GM18526 (cell line): ENCODE measurements around the gene ZNF322.

ENCODE experiments used
- POLR2A ChIP-seq: IDR thresholded peaks from 3 replicates; pipeline ENCODE4 v1.6.1; 2011; ENCODE audit not compliant: insufficient read length; ENCODE audit errors: extremely low read depth

The ZNF322 gene

GRCh38 chr6:26659042-26659999 is at the start of gene ZNF322:
TSS of gene ZNF322 (minus strand) at chr6:26659746. CDS start at chr6:26638553, 21,193 bp downstream.
- peak; percentile 53 for TF ChIP-seq POLR2A

- no peak for TF ChIP-seq POLR2A
These were observed 435 bp upstream of the ZNF322 start for GRCh38 chr6:26660000-26660361.

DNA sequence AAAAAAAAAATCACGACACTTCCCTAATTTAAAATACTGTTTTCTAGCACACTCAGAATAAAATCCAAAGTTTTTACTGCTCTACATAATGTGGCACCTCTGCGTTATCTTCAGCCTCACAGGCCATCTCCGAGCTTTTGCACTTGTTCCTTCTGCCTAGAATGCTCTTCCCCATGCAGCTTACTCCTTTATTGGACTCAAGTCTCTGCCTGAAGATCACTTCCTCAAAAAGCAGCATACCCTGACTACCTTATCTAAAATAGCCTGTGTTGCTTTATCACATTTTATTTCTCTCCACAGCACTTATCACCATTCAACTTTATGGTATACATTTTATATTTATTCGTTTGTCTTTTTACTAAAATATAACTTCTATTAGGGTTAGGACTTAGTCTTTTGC is 2.3 kb downstream of the ZNF322 start:
- no peak for TF ChIP-seq POLR2A

GRCh38 chr6:26653007-26653406 is 6.5 kb downstream of the ZNF322 start:
- TF ChIP-seq POLR2A, result no peak

DNA sequence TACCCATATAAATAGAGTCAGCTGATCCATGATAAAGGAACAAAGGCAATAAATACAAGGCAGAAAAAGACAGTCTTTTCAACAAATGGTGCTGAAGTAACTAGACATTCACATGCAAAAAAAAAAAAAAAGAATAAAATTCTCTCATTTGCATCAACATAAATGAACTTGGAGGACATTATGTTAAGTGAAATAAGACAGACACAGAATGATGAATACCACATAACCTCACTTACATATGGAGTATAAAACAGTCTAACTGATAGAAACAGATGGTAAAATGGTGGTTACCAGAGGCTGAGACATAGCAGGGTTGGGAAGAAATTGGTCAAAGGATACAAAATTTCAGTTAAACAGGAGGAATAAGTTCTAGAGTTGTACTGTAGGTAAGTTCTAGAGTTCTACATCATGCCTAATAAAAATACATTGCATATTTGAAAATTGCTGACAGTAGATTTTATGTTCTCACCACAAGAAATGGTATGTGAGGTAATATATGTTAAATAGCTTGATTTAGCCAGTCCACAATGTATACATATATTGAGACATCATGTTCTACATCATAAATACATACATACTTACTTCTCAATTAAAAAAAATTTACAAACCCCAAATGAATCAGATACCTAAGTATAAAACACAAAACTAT is 8.3 kb downstream of the ZNF322 start:
- no peak for TF ChIP-seq POLR2A

- no peak for TF ChIP-seq POLR2A
These were observed 13.5 kb downstream of the ZNF322 start for GRCh38 chr6:26646074-26646473.

GRCh38 chr6:26640806-26641205 is 18.7 kb downstream of the ZNF322 start:
- TF ChIP-seq POLR2A, result no peak

GRCh38 chr6:26629359-26629758 is 30.2 kb downstream of the ZNF322 start:
- TF ChIP-seq POLR2A, result no peak

DNA sequence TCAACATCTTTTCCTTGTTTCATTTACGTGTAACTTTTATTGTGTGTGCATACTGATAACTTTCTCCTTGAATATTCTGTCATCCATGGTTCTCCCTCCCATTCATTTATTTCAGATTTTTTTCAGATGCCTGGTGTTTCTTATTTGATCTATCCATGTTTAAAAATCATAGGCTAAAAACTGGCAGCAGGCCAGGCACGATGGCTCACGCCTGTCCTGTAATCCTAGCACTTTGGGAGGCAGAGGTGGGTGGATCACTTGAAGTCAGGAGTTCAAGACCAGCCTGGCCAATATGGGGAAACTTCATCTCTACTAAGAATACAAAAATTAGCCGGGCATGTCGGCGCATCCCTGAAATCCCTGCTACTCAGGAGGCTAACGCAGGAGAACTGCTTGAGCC is 31.7 kb downstream of the ZNF322 start:
- no peak for TF ChIP-seq POLR2A

GRCh38 chr6:26624557-26624956 is 35.0 kb downstream of the ZNF322 start:
- TF ChIP-seq POLR2A, result no peak

DNA sequence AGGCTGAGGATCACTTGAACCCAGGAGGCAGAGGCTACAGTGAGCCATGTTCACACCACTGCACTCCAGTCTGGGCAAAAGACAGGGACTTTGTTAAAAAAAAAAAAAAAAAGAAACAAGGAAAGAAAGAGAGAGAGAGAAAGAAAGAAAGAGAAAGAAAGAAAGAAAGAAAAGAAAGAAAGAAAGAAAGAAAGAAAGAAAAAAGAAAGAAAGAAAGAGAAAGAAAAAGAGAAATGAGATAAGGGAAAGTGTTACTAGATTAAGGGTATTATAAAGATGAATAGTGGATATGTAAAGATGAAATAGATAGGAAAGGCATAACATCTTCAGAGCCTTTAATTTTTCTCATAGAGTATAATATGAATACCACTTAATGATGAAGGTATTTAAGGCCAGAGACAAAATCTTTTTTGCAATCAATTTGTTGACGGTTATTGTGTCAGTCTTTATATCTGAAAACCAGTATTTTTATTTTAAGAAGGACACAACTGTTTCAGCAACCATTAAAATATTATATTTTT is 36.1 kb downstream of the ZNF322 start:
- TF ChIP-seq POLR2A, result no peak

DNA sequence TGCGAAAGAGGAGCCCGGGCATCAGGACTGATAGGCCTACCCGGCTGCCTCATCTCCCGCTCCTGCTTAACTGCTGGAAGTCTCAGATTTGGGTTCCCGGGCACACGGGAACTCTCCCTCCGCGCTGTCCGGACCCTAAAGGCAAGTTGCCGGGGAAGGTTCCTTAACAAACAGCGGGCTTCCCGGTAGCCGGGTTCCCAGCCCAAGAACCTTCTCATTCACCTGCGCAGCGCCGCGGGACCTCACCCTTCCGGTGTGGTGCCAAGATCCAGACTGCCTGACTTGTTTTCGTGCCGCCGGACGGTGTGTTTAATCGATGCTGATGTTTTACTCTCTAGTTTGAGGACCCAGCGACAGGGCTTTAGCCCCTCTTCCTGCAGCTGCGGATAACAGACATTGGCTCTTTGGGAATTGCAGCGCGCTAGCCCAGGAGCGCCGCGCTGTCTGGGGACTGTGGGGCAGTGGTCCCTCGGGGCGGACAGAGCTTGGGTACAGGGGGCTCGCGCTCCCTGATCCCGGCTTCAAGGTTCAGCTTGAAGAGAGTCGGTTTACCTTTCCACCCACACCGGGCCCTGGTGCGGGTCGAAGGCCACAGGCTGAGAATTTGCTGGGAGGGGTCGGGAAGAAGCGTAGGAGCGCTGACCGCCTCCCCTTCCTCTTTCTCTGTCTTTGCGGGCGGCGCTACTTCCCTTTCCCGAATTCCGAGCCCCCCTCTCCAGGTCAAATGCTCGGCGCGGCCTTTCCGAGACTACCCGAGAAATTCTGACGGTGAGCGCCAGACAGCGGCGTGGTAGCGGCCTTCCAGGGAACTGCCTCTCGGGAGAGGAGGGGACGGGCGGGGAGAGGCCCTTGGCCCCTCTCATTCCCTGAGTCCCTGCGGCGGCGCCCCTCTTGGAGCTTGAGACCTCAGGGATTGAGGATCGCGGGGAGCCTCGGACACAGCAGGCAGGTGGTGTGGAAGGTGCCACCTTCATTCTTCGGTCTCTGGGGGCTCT is 45.6 kb downstream of the ZNF322 start:
- TF ChIP-seq POLR2A, result no peak

- TF ChIP-seq POLR2A, result no peak
These were observed 46.3 kb downstream of the ZNF322 start for GRCh38 chr6:26613201-26613600.

GRCh38 chr6:26611599-26611998 is 47.9 kb downstream of the ZNF322 start:
- TF ChIP-seq POLR2A, result no peak

- no peak for TF ChIP-seq POLR2A
These were observed 50.1 kb downstream of the ZNF322 start for GRCh38 chr6:26609463-26609862.
